ENCODE data around the gene CNTNAP2. TPM values are rescaled to one million over a fixed set of nuclear protein-coding genes. Genes with fewer than 3 reads are reported as not detected.

CNTNAP2 gene
- total and polyA plus RNA-seq, 8 donors, result 0.94 to 42.5 (median 38.6) TPM

GRCh38 chr7:148337246-148337965, 2220.8 kb downstream of the CNTNAP2 start:
- no peaks in the 10 kb centered on the region for H3K36me3 ChIP-seq
- H3K4me3 ChIP-seq, result no peak overlapping the region
- ATAC-seq (no peak), DNase-seq (no peak)
- no peak for TF ChIP-seq CTCF (IDR thresholded peaks at IDR 0.05)
- peaks cover 0 to 5% of the 10 kb centered on the region in 2 donors for H3K4me1 ChIP-seq
- intact Hi-C loops (cut with DNase I), result no loop called here
- H3K9me3 ChIP-seq, result no peaks in the 10 kb centered on the region
- H3K27ac ChIP-seq, result no peak overlapping the region
- H3K27me3 ChIP-seq, result peaks cover 44 to 88% of the 10 kb centered on the region in 2 donors

- ATAC-seq, result no peak
- Histone ChIP-seq H3K4me1 (peaks cover 0 to 5% of the 10 kb centered on the region in 2 donors), H3K27me3 (peaks cover 44 to 96% of the 10 kb centered on the region in 2 donors), H3K4me3 (no peak overlapping the region), H3K27ac (no peak overlapping the region), H3K9me3 (no peaks in the 10 kb centered on the region), H3K36me3 (no peaks in the 10 kb centered on the region)
- no peak for DNase-seq
- intact Hi-C loops (cut with DNase I), result no loop called here
- TF ChIP-seq CTCF (IDR thresholded peaks at IDR 0.05), result no peak
Measured at GRCh38 chr7:148337995-148338747, 2221.6 kb downstream of the CNTNAP2 start.

GRCh38 chr7:148340438-148341280, 2224.1 kb downstream of the CNTNAP2 start:
- no peaks in the 10 kb centered on the region for H3K36me3 ChIP-seq
- no peak overlapping the region for H3K27ac ChIP-seq
- H3K4me3 ChIP-seq, result no peak overlapping the region
- intact Hi-C loops (cut with DNase I), result no loop called here
- ATAC-seq (no peak), DNase-seq (no peak)
- peaks cover 44 to 76% of the 10 kb centered on the region in 2 donors for H3K27me3 ChIP-seq
- H3K9me3 ChIP-seq, result no peaks in the 10 kb centered on the region
- no peak for TF ChIP-seq CTCF (IDR thresholded peaks at IDR 0.05)
- peaks cover 0 to 5% of the 10 kb centered on the region in 2 donors for H3K4me1 ChIP-seq

GRCh38 chr7:148344406-148344805, 2227.8 kb downstream of the CNTNAP2 start:
- ATAC-seq (no peak), DNase-seq (no peak)
- Histone ChIP-seq H3K4me3 (no peak overlapping the region), H3K36me3 (no peaks in the 10 kb centered on the region), H3K27ac (no peak overlapping the region), H3K9me3 (no peaks in the 10 kb centered on the region), H3K4me1 (no peaks in the 10 kb centered on the region), H3K27me3 (peaks cover 16 to 38% of the 10 kb centered on the region in 2 donors)
- TF ChIP-seq CTCF (IDR thresholded peaks at IDR 0.05), result no peak
- intact Hi-C loops (cut with DNase I), result no loop called here

Data from left lung (tissue), 10 donors.